HCT116 (cell line): ENCODE results near the gene MIB2.

Source experiments
- EZH2 ChIP-seq: fragments of 200-600 bp; sonication (generic); IDR thresholded peaks from 2 replicates; pipeline ENCODE4 v1.6.1; 2017; ENCODE audit warnings: antibody characterized with exemption, mixed run types
- EZH2phosphoT487 ChIP-seq: fragments of 200-600 bp; IDR thresholded peaks from 2 replicates; pipeline ENCODE4 v1.6.1; 2018; ENCODE audit warnings: antibody characterized with exemption, borderline replicate concordance
- POLR2A ChIP-seq: IDR thresholded peaks from 2 replicates; pipeline ENCODE4 v1.7.0; 2011; ENCODE audit warnings: borderline replicate concordance; ENCODE audit not compliant: insufficient read depth, insufficient read length; ENCODE audit errors: extremely low read depth
- POLR2AphosphoS5 ChIP-seq: IDR thresholded peaks from 2 replicates; pipeline ENCODE4 v1.6.1; 2011; ENCODE audit warnings: mild to moderate bottlenecking, low read depth, low read length, moderate library complexity
- RAD21 ChIP-seq: IDR thresholded peaks from 2 replicates; pipeline ENCODE4 v1.6.1; 2012; ENCODE audit warnings: low read depth, mild to moderate bottlenecking
- SIN3A ChIP-seq: IDR thresholded peaks from 2 replicates; pipeline ENCODE4 v1.6.1; 2012; ENCODE audit warnings: low read depth
- ZNF274 ChIP-seq: fragments of 200-500 bp; sonication (Bioruptor generic); IDR thresholded peaks from 2 replicates; pipeline ENCODE4 v1.6.1; 2014; ENCODE audit warnings: mild to moderate bottlenecking, low read depth, low read length, inconsistent platforms
- TF ChIP-seq, protein P1 (sequence below), 3 experiments: fragments of 200-600 bp in 1 of 3; sonication (generic) in 1 of 3; IDR thresholded peaks in 2 of 3; conservative IDR thresholded peaks in 1 of 3; 2 replicates each; pipeline ENCODE4 v1.5.1; 2012 to 2017; ENCODE audit warnings: low read depth in 2 of 3, low read length in 2 of 3, antibody characterized with exemption in 1 of 3, borderline replicate concordance in 1 of 3, control low read depth in 1 of 3, mild to moderate bottlenecking in 1 of 3, mixed read lengths in 1 of 3, mixed run types in 1 of 3, moderate library complexity in 1 of 3; ENCODE audit not compliant: insufficient read depth in 1 of 3
- TF ChIP-seq, protein P2 (sequence below): IDR thresholded peaks from 2 replicates; pipeline ENCODE4 v1.6.1; 2012
- TF ChIP-seq, protein P3 (sequence below): IDR thresholded peaks from 2 replicates; pipeline ENCODE4 v1.6.1; 2012
- TF ChIP-seq, protein P4 (sequence below): IDR thresholded peaks from 2 replicates; pipeline ENCODE4 v1.6.1; 2011; ENCODE audit warnings: mild to moderate bottlenecking, low read length, moderate library complexity; ENCODE audit not compliant: insufficient replicate concordance; ENCODE audit errors: extremely low read depth

DNA sequence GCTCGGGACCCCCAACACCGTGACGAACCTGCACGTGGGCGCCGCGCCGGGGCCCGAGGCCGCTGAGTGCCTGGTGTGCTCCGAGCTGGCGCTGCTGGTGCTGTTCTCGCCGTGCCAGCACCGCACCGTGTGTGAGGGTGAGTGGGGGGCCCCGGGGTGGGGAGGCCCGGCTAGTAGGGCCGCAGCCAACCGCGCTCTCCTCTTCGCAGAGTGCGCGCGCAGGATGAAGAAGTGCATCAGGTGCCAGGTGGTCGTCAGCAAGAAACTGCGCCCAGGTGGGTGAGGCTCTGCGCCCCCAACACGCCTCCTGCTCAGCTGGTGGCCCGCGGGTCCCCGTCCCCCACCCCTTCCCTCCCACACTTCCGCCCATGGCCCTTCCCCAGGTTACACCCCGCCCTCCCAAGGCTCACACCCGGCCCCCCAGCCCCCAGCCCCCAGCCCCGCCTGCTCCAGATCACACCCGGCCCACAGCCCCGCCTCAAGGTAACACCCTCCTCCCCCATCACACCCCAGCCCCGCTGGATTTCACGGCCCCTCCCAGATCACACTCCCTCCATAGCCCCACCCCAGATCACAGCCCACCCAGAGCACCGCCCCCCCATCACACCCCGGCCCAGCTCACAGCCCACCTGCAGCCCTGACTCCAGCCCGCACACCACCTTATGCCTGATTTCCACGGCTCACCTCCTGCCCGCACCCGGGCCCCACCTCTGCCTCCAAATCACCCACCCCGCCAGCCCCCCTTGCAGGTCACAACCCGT is 14.3 kb downstream of the MIB2 start:
- TF ChIP-seq EZH2: no peak
- no peak for TF ChIP-seq POLR2A
- TF ChIP-seq POLR2AphosphoS5: no peak
- TF ChIP-seq, protein P1, sequence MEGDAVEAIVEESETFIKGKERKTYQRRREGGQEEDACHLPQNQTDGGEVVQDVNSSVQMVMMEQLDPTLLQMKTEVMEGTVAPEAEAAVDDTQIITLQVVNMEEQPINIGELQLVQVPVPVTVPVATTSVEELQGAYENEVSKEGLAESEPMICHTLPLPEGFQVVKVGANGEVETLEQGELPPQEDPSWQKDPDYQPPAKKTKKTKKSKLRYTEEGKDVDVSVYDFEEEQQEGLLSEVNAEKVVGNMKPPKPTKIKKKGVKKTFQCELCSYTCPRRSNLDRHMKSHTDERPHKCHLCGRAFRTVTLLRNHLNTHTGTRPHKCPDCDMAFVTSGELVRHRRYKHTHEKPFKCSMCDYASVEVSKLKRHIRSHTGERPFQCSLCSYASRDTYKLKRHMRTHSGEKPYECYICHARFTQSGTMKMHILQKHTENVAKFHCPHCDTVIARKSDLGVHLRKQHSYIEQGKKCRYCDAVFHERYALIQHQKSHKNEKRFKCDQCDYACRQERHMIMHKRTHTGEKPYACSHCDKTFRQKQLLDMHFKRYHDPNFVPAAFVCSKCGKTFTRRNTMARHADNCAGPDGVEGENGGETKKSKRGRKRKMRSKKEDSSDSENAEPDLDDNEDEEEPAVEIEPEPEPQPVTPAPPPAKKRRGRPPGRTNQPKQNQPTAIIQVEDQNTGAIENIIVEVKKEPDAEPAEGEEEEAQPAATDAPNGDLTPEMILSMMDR (IDR thresholded peaks at IDR 0.05 in 2 of 3, conservative IDR thresholded peaks at IDR 0.05 in 1 of 3; ENCODE audit: borderline replicate concordance in 1 of 3, insufficient read depth in 1 of 3, low read depth in 2 of 3, low read length in 2 of 3): no peak
- no peak for TF ChIP-seq SIN3A
- TF ChIP-seq, protein P2, sequence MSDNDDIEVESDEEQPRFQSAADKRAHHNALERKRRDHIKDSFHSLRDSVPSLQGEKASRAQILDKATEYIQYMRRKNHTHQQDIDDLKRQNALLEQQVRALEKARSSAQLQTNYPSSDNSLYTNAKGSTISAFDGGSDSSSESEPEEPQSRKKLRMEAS: no peak
- TF ChIP-seq, protein P3, sequence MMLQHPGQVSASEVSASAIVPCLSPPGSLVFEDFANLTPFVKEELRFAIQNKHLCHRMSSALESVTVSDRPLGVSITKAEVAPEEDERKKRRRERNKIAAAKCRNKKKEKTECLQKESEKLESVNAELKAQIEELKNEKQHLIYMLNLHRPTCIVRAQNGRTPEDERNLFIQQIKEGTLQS: no peak
- TF ChIP-seq EZH2phosphoT487: no peak
- TF ChIP-seq ZNF274: no peak
- TF ChIP-seq RAD21: no peak
- TF ChIP-seq, protein P4, sequence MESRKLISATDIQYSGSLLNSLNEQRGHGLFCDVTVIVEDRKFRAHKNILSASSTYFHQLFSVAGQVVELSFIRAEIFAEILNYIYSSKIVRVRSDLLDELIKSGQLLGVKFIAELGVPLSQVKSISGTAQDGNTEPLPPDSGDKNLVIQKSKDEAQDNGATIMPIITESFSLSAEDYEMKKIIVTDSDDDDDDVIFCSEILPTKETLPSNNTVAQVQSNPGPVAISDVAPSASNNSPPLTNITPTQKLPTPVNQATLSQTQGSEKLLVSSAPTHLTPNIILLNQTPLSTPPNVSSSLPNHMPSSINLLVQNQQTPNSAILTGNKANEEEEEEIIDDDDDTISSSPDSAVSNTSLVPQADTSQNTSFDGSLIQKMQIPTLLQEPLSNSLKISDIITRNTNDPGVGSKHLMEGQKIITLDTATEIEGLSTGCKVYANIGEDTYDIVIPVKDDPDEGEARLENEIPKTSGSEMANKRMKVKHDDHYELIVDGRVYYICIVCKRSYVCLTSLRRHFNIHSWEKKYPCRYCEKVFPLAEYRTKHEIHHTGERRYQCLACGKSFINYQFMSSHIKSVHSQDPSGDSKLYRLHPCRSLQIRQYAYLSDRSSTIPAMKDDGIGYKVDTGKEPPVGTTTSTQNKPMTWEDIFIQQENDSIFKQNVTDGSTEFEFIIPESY: no peak
